Osteoblast (primary cell): ENCODE data around the gene NEUROD4. TPM values are rescaled to one million over a fixed set of nuclear protein-coding genes. Genes with fewer than 3 reads are reported as not detected.

Experiments used
- DNase-seq: peaks from one replicate; pipeline ENCODE4 v3.0.0; 2011; ENCODE audit warnings: low spot score, mixed read lengths; ENCODE audit not compliant: insufficient read length; ENCODE audit errors: missing footprints
- H2AFZ ChIP-seq: 2 replicates; pipeline ENCODE4 v1.6.0; 2011; ENCODE audit warnings: mild to moderate bottlenecking, low read length
- H3K27ac ChIP-seq: 2 replicates; pipeline ENCODE4 v1.5.1; 2011; ENCODE audit warnings: mild to moderate bottlenecking, low read depth, low read length, moderate library complexity
- H3K27me3 ChIP-seq: 2 replicates; pipeline ENCODE4 v1.6.0; 2012; ENCODE audit warnings: mild to moderate bottlenecking, control low read depth, inconsistent platforms, low read length, moderate library complexity; ENCODE audit not compliant: insufficient read depth
- H3K36me3 ChIP-seq: 2 replicates; pipeline ENCODE4 v1.5.1; 2011; ENCODE audit warnings: mild to moderate bottlenecking, low read length, control low read depth, moderate library complexity; ENCODE audit not compliant: insufficient read depth
- H3K4me1 ChIP-seq: 2 replicates; pipeline ENCODE4 v1.5.1; 2011; ENCODE audit warnings: mild to moderate bottlenecking, low read length, control low read depth, moderate library complexity; ENCODE audit not compliant: insufficient read depth
- H3K4me2 ChIP-seq: 2 replicates; pipeline ENCODE4 v1.6.0; 2011; ENCODE audit warnings: mild to moderate bottlenecking, low read length; ENCODE audit not compliant: insufficient read depth
- H3K4me3 ChIP-seq: fragments of 200-600 bp; sonication (generic); 3 replicates; pipeline ENCODE4 v1.5.1; 2012; ENCODE audit warnings: mild to moderate bottlenecking, low read length, inconsistent platforms; ENCODE audit not compliant: insufficient read depth
- H3K79me2 ChIP-seq: 2 replicates; pipeline ENCODE4 v1.6.0; 2012; ENCODE audit warnings: mild to moderate bottlenecking, low read length, control low read depth, inconsistent platforms; ENCODE audit not compliant: insufficient read depth
- H3K9me3 ChIP-seq: 2 replicates; pipeline ENCODE4 v1.5.1; 2011; ENCODE audit warnings: low read depth, low read length, control low read depth
- H4K20me1 ChIP-seq: 2 replicates; pipeline ENCODE4 v1.6.0; 2012; ENCODE audit warnings: mild to moderate bottlenecking, low read length, control low read depth; ENCODE audit not compliant: insufficient read depth
- total RNA-seq: library from RNA; depleted of rRNA; stranded (reverse); fragments of >200 nt; gene quantifications from 2 replicates; pipeline ENCODE4 v1.2.3, GENCODE V29; 2012
- TF ChIP-seq, protein P1 (sequence below): IDR thresholded peaks from 2 replicates; pipeline ENCODE4 v1.5.1; 2011; ENCODE audit warnings: mild to moderate bottlenecking, low read depth, low read length, moderate library complexity; ENCODE audit errors: extremely low read depth

Gene NEUROD4
- total RNA-seq, 1 donor: not detected

DNA sequence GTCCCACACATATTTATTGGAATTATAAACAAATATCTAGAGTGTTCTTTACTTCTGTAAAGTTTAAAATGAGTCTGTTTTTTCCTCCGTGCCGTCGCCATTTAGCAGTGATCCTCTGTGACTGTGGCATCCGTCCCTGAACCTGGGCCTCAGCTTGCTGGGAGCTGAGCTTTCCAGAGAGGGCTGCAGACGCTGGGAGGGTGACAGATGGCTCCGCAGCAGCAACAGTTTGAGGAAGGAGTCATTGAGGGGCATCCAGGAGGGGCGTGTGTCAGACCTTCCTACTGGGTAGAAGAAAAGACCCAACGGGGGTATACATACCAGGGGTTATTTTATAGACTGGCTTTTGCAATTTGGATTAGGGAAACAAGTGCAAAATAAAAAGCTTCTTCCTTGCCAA is 47.9 kb downstream of the NEUROD4 start:
- H3K4me3 ChIP-seq: no peak overlapping the region
- peak; percentile 1 for DNase-seq
- no peaks in the 10 kb centered on the region for H4K20me1 ChIP-seq
- H3K27ac ChIP-seq: no peak overlapping the region
- H3K4me1 ChIP-seq: no peaks in the 10 kb centered on the region
- no peak overlapping the region for H2AFZ ChIP-seq
- no peak overlapping the region for H3K4me2 ChIP-seq
- H3K79me2 ChIP-seq: no peaks in the 10 kb centered on the region
- H3K27me3 ChIP-seq: no peaks in the 10 kb centered on the region
- no peaks in the 10 kb centered on the region for H3K36me3 ChIP-seq
- TF ChIP-seq, protein P1, sequence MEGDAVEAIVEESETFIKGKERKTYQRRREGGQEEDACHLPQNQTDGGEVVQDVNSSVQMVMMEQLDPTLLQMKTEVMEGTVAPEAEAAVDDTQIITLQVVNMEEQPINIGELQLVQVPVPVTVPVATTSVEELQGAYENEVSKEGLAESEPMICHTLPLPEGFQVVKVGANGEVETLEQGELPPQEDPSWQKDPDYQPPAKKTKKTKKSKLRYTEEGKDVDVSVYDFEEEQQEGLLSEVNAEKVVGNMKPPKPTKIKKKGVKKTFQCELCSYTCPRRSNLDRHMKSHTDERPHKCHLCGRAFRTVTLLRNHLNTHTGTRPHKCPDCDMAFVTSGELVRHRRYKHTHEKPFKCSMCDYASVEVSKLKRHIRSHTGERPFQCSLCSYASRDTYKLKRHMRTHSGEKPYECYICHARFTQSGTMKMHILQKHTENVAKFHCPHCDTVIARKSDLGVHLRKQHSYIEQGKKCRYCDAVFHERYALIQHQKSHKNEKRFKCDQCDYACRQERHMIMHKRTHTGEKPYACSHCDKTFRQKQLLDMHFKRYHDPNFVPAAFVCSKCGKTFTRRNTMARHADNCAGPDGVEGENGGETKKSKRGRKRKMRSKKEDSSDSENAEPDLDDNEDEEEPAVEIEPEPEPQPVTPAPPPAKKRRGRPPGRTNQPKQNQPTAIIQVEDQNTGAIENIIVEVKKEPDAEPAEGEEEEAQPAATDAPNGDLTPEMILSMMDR: no peak
- no peaks in the 10 kb centered on the region for H3K9me3 ChIP-seq

DNA sequence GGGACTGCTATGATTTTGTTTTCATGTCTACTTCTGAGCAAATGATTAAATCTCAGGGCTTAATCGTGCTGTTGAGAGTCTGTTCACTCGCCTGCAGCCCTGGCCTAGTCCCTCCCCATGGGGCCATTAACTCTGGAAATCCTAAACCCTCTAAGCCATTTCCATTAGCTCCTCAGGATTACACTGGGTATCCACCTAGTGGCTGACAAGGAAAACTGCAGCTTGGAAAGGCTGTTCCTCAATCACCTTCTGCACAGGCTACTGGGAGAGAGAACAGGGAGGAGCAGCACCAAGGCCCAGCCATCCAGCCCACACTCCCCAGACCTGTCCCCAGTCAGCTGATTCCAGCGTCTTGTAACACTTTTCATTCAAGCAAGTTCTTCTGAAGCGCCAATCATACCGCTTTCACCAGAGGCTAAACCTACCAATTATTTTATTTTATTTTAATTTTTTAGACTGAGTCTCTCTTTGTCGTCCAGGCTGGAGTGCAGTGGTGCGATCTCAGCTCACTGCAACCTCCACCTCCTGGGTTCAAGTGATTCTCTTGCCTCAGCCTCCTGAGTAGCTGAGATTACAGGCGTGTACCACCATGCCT is 48.7 kb downstream of the NEUROD4 start:
- TF ChIP-seq, protein P1: peak; percentile 73
- Histone ChIP-seq H3K79me2 (no peaks in the 10 kb centered on the region), H4K20me1 (no peaks in the 10 kb centered on the region), H3K4me1 (no peaks in the 10 kb centered on the region), H3K27me3 (no peaks in the 10 kb centered on the region), H3K4me2 (no peak overlapping the region), H3K9me3 (no peaks in the 10 kb centered on the region), H3K36me3 (no peaks in the 10 kb centered on the region), H3K4me3 (no peak overlapping the region), H3K27ac (no peak overlapping the region), H2AFZ (no peak overlapping the region)
- peak; percentile 21 for DNase-seq

DNA sequence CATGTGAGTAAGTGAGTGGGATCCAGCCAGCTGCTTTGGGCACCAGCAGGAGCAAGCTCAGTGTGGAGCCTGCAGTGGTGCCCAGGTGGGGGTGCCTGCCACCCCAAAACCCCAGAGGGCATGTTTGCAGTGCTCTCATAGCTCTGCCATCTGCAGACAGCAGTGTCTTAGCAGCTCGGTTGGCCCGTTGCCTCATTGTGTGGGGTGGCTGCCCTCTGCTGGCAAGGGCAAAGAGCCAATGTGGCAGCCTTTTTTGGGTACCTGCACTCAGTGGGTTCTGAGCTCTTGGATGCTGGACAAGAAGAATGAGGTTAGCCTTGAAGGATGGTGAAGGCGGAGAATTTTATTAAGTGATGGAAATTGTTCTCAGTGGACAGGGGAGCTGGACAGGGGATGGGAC is 52.3 kb downstream of the NEUROD4 start:
- Histone ChIP-seq H3K4me1 (no peaks in the 10 kb centered on the region), H3K79me2 (no peaks in the 10 kb centered on the region), H3K4me3 (no peak overlapping the region), H3K4me2 (no peak overlapping the region), H3K36me3 (no peaks in the 10 kb centered on the region), H3K27ac (no peak overlapping the region), H4K20me1 (no peaks in the 10 kb centered on the region), H3K9me3 (no peaks in the 10 kb centered on the region), H3K27me3 (no peaks in the 10 kb centered on the region), H2AFZ (no peak overlapping the region)
- DNase-seq: no peak
- TF ChIP-seq, protein P1: peak; percentile 45

DNA sequence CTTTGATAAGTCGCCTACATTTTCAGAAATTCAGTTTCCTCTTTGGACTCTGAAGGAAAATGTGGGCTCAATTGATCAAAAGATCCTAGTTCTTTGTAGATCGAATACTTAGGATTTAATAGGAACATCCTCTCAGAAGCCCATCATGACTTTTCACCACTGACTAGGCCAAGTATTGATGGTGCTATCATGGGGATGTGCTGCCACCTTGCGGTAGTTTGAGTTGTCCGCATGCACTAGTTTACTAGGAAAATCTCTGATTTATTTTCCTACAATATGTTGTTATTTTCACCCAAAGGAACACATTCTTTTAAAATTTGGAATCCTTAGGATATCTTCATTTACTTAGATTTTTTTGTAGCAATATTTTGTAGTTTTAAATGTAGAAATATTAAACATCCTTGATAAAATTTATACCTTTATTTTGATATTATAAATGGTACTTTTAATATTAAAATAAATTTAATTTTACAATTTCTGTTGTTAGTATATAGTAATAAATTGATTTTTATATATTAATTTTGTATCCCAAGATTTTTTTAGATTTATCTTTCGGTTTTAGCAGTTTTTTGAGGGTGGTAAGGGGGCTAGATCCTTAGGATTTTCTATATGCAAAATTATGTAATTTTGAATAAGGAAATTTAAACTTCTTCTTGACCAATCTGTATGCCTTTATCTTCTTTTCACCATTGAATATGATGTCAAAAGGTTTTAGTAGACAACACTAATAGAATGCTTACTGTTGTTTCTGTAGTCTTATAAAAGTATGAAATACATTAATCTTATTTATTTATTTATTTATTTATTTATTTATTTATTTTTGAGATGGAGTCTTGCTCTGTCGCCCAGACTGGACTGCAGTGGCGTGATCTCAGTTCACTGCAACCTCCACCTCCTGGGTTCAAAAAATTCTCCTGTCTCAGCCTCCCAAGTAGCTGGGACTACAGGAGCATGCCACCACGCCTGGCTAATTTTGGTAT is 53.6 kb downstream of the NEUROD4 start:
- Histone ChIP-seq H3K9me3 (no peaks in the 10 kb centered on the region), H3K4me3 (no peak overlapping the region), H3K4me1 (no peaks in the 10 kb centered on the region), H3K27ac (no peak overlapping the region), H2AFZ (no peak overlapping the region), H3K4me2 (no peak overlapping the region), H4K20me1 (no peaks in the 10 kb centered on the region), H3K36me3 (no peaks in the 10 kb centered on the region), H3K27me3 (no peaks in the 10 kb centered on the region), H3K79me2 (no peaks in the 10 kb centered on the region)
- peak; percentile 77 for DNase-seq
- TF ChIP-seq, protein P1: peak; percentile 92
